CD4-positive, alpha-beta T cell treated with Interleukin-4 for 4 hours (primary cell): ENCODE measurements around the gene RAI14.

Experiments used
- DNase-seq: peaks from one replicate; pipeline ENCODE4 v3.0.0-alpha.2; 2020

The RAI14 gene

DNA sequence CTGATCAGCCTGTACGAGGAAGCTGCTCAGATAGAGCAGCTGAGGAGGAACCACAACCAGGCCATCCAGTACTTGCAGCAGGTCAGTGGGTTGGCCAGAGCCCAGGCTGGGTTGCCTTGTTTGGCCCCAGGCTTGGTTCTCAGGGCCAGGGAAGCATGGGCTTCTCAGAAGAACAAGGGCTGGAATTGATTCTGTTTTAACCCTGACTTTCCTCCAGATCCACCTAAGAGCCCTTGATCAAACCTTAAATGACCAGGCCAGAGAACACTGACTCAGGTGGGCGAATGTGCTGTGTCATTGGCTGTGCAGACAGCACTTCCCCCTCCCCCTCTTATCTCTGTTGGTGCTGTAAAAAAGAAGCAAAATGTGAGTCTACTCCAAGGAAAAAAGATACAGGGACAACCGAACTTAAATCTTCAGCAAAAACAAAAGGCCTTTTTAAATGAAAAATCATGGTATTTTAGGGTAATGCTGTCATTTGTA, 210.9 kb downstream of the RAI14 start:
- DNase-seq = no peak

- DNase-seq = no peak
These were observed 211.5 kb downstream of the RAI14 start for GRCh38 chr5:34867660-34868059.

GRCh38 chr5:34868791-34869190, 212.7 kb downstream of the RAI14 start:
- DNase-seq = no peak

DNA sequence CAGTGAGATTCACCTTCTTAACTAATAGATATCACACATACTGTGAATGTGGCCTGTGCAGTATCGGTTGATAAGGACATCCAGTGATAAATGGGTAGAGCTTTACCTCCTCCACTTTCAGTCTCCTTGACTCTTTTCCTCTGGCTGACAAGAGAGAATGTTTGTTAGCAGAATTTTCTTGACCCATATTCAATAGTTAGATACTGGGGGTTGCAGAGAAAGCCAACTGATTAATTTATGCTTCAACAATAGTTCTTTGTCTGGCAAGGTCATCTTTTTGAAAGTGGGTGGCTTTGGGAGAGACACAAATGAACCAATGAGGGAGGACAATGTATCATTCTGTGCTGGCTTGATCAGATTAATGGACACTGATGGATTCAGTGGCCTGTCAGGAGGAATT, 213.1 kb downstream of the RAI14 start:
- no peak for DNase-seq

DNA sequence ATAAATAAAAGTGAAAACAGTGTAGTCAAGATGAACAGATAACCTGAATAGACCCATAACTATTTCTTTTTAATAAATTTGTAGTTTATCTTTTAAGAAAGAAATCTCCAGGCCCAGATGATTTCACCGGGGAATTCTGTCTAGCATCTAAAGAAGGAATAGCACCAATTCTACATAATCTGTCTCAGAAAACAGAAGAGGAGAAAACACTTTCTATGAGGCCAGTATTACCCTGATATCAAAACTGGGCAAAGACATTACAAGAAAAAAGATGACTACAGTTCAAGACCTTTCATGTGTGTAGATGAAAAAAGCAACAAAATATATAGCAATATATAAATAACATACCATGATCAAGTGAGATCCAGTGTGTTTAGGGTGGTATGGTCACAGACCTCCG, 214.3 kb downstream of the RAI14 start:
- no peak for DNase-seq

- DNase-seq = no peak
These were observed 220.1 kb downstream of the RAI14 start for GRCh38 chr5:34876275-34876674.

- DNase-seq = no peak
These were observed 225.1 kb downstream of the RAI14 start for GRCh38 chr5:34881246-34881645.
